GM12878 (cell line): ENCODE measurements around the gene FSD1L. TPM values are rescaled to one million over a fixed set of nuclear protein-coding genes. Genes with fewer than 3 reads are reported as not detected.
A peak's percentile ranks its signal among the peaks of the same experiment; 100 is the strongest.

Source experiments
- CBX3 ChIP-seq: fragments of 200-600 bp; sonication (generic); IDR thresholded peaks from 2 replicates; pipeline ENCODE4 v1.6.1; 2016; ENCODE audit warnings: low read depth, borderline replicate concordance
- CUX1 ChIP-seq: IDR thresholded peaks from 2 replicates; pipeline ENCODE4 v1.6.1; 2012; ENCODE audit warnings: improper control_type of control experiment, low read depth, low read length; ENCODE audit not compliant: insufficient replicate concordance
- FOXK2 ChIP-seq: fragments of 450-650 bp; IDR thresholded peaks from 2 replicates; pipeline ENCODE4 v1.6.1; 2017; ENCODE audit warnings: mild to moderate bottlenecking, moderate library complexity
- HCFC1 ChIP-seq: fragments of 150-350 bp; IDR thresholded peaks from 2 replicates; pipeline ENCODE4 v1.6.1; 2014; ENCODE audit warnings: low read length
- HDAC2 ChIP-seq: fragments of 200-600 bp; sonication (generic); IDR thresholded peaks from 2 replicates; pipeline ENCODE4 v1.6.1; 2017
- HDAC6 ChIP-seq: fragments of 200-600 bp; sonication (generic); IDR thresholded peaks from one replicate; pipeline ENCODE4 v1.8.0; 2017; ENCODE audit warnings: antibody characterized with exemption; ENCODE audit not compliant: unreplicated experiment
- NFYB ChIP-seq: IDR thresholded peaks from 2 replicates; pipeline ENCODE4 v1.6.1; 2011; ENCODE audit warnings: low read depth, mild to moderate bottlenecking, low read length, improper control_type of control experiment, moderate library complexity; ENCODE audit not compliant: insufficient read depth
- PKNOX1 ChIP-seq: fragments of 450-650 bp; IDR thresholded peaks from 2 replicates; pipeline ENCODE4 v1.6.1; 2016; ENCODE audit warnings: mild to moderate bottlenecking
- RAD21 ChIP-seq: IDR thresholded peaks from 2 replicates; pipeline ENCODE4 v1.6.1; 2011; ENCODE audit warnings: mild to moderate bottlenecking, low read depth, low read length, moderate library complexity; ENCODE audit not compliant: insufficient read depth
- SIX5 ChIP-seq: IDR thresholded peaks from 2 replicates; pipeline ENCODE4 v1.6.1; 2011; ENCODE audit warnings: mild to moderate bottlenecking, low read depth, low read length, moderate library complexity; ENCODE audit not compliant: severe bottlenecking
- SMARCA5 ChIP-seq: fragments of 450-650 bp; IDR thresholded peaks from 2 replicates; pipeline ENCODE4 v1.6.1; 2017; ENCODE audit warnings: mild to moderate bottlenecking
- STAT3 ChIP-seq: IDR thresholded peaks from 2 replicates; pipeline ENCODE4 v1.6.1; 2011; ENCODE audit warnings: low read depth, low read length, improper control_type of control experiment
- TCF12 ChIP-seq: IDR thresholded peaks from 2 replicates; pipeline ENCODE4 v1.6.1; 2011; ENCODE audit warnings: low read depth, mild to moderate bottlenecking, low read length
- TCF3 ChIP-seq: IDR thresholded peaks from 2 replicates; pipeline ENCODE4 v1.6.1; 2012; ENCODE audit warnings: low read depth, mild to moderate bottlenecking, low read length, borderline replicate concordance; ENCODE audit not compliant: insufficient read depth
- ZNF24 ChIP-seq: fragments of 450-650 bp; IDR thresholded peaks from 2 replicates; pipeline ENCODE4 v1.6.1; 2017; ENCODE audit warnings: antibody characterized with exemption, mild to moderate bottlenecking
- ZNF687 ChIP-seq: fragments of 450-650 bp; IDR thresholded peaks from 2 replicates; pipeline ENCODE4 v1.6.1; 2017; ENCODE audit warnings: mild to moderate bottlenecking, moderate library complexity
- polyA plus RNA-seq, 11 experiments: library from polyadenylated mRNA; depleted of rRNA in 4 of 11; unstranded in 6 of 11; stranded (reverse) in 5 of 11; fragments of >200 nt; fragmentation: Nextera tagmentation in 4 of 11; fragmentation: Illumina TruSeq in 1 of 11; extraction: Ambion mirVana in 4 of 11; extraction: Trizol in 1 of 11; gene quantifications; 1 replicate in 1 of 11; 2 replicates in 10 of 11; pipeline versions ENCODE4 v1.2.1 to v1.2.3, GENCODE V29; 2011 to 2016; ENCODE audit warnings: inconsistent platforms in 2 of 11, missing spikeins in 2 of 11, low read depth in 1 of 11
- total RNA-seq, 4 experiments: library from RNA; depleted of rRNA in 3 of 4; stranded (reverse); fragments of >200 nt in 3 of 4; fragmentation: Illumina TruSeq in 1 of 4; extraction: Trizol in 1 of 4; gene quantifications; 2 replicates each; pipeline versions ENCODE4 v1.2.1 to v1.2.3, GENCODE V29; 2013 to 2021
- TF ChIP-seq, protein P1 (sequence below): IDR thresholded peaks from 2 replicates; pipeline ENCODE4 v1.6.1; 2011; ENCODE audit warnings: borderline replicate concordance, low read depth, mild to moderate bottlenecking, moderate library complexity, low read length; ENCODE audit not compliant: insufficient read depth, poor library complexity, severe bottlenecking

Gene FSD1L
- total and polyA plus RNA-seq, 10 of the 15 experiments (the other 5 are each of a cell fraction or from before 2014, with no cell fraction given), result 11.9 to 52.4 (median 17.0) TPM

DNA sequence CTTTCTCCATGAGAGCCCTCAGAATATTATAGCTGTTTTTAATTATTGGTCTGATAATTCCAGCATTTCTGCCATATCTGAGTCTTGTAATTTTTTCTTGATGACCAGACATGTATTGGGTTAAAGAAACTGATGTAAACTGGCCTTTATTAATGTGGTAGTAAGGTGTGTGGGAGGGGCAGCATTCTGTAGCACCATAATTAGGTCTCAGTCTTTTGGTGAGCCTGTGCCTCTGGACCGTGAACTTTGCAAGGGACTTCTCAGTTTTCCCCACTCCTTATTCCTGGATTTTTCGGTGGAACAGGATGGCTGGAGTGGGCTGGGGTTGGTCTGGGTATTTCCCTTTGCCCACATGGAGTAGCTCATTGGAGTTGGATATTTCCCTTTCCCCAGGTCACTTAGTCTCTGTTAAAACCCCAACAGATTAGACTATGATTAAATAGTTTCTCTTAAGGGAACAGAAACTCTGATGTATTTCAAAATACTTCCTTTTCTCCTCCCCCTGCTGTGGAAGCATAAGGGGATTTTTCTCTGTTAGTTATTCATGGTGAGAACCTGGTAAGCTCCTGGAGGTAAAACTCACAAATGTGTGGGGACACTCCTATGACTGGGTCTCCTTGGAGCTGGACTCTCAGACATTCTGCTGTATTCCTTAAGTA, 52.4 kb downstream of the FSD1L start (continued):
- TF ChIP-seq FOXK2, result no peak
- 0 out of 2 replicates have a peak, but pooled peaks have one; percentile 28 for TF ChIP-seq ZNF24
- no peak for TF ChIP-seq HDAC6
- 0 out of 2 replicates have a peak, but pooled peaks have one; percentile 18 for TF ChIP-seq ZNF687
- no peak for TF ChIP-seq SIX5
- no peak for TF ChIP-seq NFYB
- TF ChIP-seq HDAC2, result no peak
- TF ChIP-seq, protein P1, sequence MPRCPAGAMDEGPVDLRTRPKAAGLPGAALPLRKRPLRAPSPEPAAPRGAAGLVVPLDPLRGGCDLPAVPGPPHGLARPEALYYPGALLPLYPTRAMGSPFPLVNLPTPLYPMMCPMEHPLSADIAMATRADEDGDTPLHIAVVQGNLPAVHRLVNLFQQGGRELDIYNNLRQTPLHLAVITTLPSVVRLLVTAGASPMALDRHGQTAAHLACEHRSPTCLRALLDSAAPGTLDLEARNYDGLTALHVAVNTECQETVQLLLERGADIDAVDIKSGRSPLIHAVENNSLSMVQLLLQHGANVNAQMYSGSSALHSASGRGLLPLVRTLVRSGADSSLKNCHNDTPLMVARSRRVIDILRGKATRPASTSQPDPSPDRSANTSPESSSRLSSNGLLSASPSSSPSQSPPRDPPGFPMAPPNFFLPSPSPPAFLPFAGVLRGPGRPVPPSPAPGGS, result peak; percentile 21
- TF ChIP-seq CBX3, result no peak
- TF ChIP-seq HCFC1, result no peak
- no peak for TF ChIP-seq STAT3
- no peak for TF ChIP-seq TCF12
- no peak for TF ChIP-seq TCF3
- TF ChIP-seq PKNOX1, result no peak
- TF ChIP-seq CUX1, result no peak
- peak; percentile 21; the same call in 1 of the 2 replicates for TF ChIP-seq RAD21
- no peak for TF ChIP-seq SMARCA5
